ENCODE data around the gene MYO1E. TPM values are rescaled to one million over a fixed set of nuclear protein-coding genes. Genes with fewer than 3 reads are reported as not detected.

The MYO1E gene
- total and polyA plus RNA-seq, 2 of the 4 experiments (the other 2 are of a cell fraction) = 13.4 to 37.3 TPM

DNA sequence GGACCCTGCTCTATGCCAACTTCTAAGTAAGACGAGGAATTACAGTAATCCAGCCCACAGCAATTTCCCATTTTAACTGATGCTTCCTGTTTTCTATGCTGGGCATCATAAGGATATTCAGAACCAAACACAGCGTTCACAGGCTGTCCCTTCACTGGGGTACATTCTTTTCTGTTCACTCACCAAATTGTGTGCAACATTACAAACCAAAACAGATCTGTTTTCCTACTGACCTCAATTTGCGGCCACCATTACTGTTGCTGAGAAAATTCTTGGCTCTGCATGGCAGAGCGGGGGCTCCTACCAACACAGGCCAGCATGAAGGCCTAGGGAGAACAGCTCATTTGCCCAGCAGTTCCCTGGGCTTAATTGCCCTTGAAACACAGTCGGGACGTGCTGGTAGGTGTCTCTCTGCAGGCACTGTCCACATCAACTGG, 76.5 kb downstream of the MYO1E start (continued):
- TF ChIP-seq, protein P1, sequence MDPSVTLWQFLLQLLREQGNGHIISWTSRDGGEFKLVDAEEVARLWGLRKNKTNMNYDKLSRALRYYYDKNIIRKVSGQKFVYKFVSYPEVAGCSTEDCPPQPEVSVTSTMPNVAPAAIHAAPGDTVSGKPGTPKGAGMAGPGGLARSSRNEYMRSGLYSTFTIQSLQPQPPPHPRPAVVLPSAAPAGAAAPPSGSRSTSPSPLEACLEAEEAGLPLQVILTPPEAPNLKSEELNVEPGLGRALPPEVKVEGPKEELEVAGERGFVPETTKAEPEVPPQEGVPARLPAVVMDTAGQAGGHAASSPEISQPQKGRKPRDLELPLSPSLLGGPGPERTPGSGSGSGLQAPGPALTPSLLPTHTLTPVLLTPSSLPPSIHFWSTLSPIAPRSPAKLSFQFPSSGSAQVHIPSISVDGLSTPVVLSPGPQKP (IDR thresholded peaks at IDR 0.05; ENCODE audit: borderline replicate concordance, low read depth, low read length) = no peak
- TF ChIP-seq RCOR1 (IDR thresholded peaks at IDR 0.05; ENCODE audit: insufficient replicate concordance, low read length) (peak; percentile 22), RAD21 (IDR thresholded peaks at IDR 0.05; ENCODE audit: low read length) (0 out of 2 replicates have a peak, but pooled peaks have one; percentile 10)

Measured in IMR-90 (cell line).